GM21723 (cell line): ENCODE data around the gene BCL2L13.
A peak's percentile ranks its signal among the peaks of the same experiment; 100 is the strongest.

Experiments used
- ATAC-seq: cut with Tn5 transposase; IDR thresholded peaks from one replicate; pipeline ENCODE4 v1.9.1; 2021; ENCODE audit warnings: mild to moderate bottlenecking, moderate library complexity; ENCODE audit not compliant: unreplicated experiment

BCL2L13 gene, protein sequence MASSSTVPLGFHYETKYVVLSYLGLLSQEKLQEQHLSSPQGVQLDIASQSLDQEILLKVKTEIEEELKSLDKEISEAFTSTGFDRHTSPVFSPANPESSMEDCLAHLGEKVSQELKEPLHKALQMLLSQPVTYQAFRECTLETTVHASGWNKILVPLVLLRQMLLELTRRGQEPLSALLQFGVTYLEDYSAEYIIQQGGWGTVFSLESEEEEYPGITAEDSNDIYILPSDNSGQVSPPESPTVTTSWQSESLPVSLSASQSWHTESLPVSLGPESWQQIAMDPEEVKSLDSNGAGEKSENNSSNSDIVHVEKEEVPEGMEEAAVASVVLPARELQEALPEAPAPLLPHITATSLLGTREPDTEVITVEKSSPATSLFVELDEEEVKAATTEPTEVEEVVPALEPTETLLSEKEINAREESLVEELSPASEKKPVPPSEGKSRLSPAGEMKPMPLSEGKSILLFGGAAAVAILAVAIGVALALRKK

DNA sequence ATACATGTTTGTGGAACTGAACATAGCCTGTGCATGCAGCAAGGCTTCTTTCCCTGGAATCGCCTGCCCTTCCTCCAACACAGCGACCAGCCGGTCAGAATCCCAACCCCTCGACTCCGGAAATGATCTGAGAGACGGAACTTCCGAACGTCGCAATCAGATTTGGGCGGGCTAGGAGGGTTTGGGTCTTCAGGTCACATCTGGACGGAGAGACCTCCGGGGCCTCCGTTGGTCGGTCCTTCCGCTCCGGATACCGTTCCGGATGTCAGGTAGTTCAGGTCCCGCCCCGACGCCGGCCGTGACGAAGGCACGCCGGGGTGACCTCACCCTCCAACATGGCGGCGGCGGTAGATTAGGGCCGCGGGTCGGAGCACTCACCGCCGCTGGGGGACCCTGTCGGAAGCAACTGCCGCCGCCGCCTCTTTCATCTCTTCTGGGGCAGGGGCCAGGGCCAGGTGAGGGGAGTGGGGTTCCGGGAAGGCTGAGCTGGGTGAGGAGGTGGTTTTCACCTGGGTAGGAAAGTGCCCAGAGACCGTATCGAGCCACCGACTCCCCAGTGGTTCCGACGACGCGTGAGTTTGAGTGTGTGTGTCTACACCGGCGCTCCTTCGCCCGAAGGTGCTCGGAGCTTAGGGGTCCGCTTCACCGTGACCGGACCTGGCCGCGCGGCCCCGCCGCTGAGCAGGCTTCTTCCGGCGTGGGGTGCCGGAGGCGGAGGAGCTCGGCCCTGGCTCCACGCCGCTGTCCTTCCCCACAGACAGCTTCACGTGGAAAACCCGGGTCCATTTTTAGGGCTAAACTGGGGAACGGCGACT is at the start of gene BCL2L13:
BCL2L13 (plus strand) TSS at position 326 of the 815 bp plus-strand sequence. CDS start 16,955 bp downstream, outside the sequence.
- ATAC-seq: peak; percentile 91

DNA sequence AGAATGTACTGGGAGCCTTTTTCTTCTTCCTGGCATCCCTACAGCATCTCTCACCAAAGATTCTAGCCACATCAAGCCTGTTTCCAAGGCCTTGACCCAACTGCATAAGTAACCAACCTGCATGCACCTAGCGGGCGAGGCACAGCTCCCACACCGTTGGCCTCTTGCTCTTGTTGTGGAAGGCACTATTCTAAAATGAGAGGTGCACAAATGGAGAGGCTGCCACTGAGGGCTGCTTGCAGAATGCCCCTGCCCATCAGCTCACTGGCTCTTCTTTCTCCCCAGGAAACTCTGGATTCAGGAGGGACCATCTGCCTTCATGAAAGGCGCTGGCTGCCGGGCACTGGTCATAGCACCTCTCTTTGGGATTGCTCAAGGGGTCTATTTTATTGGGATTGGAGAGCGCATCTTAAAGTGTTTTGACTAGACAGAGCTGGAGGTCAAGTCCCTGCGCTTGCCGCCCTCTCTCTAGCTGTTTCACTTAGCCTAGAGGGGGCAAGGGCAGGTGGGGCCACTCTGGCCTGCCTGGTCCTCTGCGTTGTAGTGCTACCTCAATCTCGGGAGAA is 48.7 kb upstream of the BCL2L13 start:
- ATAC-seq: no peak

DNA sequence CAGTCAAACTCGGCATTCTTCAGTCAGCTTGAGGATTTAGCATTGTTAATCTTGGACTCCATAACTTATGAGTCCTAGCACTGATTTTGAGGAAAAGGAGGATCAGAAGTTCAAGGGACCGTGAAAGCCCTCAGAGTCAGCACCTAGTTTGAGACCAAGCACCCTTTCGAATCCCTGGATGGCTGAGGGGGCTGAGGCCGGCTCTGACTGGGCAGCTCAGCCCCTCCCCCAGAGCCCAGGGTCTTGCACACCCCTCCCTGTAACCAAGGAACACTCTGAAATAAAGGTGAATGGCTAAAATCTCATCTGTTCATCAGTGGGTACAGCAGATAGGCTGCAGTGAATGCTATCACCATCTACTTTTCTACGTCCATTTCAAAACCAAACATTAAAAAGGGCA is 48.0 kb upstream of the BCL2L13 start:
- no peak for ATAC-seq

DNA sequence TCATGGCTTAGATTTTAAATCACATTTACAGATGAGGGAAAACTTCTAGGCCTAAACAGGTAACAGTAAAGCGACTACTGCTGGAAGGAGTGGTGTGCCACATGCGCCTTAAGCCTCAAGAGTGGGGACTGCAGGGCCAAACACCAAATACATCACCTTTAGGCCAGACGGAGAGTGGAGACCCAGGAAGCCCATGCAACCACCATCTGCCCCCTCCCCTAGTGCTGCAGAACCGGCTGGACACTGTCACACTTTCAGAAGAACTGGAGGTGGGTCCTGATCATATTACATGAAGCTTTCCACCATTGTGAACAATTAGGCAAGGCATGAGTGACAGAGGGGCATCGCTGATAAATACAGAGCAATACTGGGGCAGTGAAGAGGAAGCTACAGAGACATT is 46.4 kb upstream of the BCL2L13 start:
- ATAC-seq: no peak

DNA sequence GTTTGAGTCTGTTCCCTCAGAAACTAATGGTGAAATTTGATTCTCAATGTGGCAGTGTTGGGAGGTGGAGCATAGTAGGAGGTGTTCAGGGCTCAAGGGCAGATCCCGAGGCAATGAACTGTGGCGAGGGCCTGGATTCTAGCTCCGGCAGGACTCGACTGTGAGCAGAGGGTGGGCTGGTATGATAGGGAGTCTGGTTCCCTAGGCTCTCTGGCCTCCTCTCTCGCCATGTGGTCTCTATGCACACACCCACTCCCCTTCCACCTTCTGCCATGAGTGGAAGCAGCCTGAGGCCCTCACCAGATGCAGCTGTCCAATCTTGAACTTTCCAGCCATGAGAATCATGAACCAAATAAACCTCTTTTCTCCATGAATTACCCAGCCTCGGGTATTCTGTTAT is 42.3 kb upstream of the BCL2L13 start:
- ATAC-seq: no peak

DNA sequence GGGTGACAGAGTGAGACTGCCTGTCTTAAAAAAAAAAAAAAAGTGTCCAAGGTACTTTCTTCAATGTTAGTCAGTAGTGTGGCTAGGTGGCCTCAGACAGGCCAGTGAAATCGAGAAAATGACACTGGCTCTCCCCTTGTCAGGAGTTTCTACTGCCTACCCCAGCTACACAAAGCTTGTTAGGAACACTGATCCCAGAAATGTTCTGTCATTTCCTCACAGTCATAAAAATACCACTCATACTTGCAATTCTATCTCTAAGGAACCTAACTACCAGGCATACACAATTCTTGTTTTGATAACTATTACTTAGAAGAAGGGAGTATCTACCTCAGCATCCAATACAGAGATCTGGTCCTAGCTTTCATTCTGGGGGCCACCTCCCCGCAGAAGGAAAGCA is 41.3 kb upstream of the BCL2L13 start:
- no peak for ATAC-seq

DNA sequence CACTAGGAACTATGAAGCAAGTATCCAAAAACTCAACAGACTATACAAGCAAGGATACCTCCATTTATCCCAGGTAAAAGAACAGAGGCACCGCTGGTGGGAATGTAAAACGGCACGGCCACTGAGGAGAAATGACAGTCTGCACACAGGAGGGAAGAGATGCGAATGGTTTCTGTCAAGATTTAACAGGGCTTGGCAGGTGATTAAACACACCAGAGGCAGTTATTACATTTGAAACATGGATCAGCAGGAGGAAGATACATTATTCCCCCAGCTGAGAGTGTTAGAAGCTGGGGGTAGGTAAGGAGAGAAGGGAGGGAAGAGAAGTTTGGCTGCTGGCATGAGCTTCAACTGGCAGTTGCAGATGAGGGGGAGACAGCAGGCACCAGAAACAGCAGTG is 40.2 kb upstream of the BCL2L13 start:
- ATAC-seq: no peak

DNA sequence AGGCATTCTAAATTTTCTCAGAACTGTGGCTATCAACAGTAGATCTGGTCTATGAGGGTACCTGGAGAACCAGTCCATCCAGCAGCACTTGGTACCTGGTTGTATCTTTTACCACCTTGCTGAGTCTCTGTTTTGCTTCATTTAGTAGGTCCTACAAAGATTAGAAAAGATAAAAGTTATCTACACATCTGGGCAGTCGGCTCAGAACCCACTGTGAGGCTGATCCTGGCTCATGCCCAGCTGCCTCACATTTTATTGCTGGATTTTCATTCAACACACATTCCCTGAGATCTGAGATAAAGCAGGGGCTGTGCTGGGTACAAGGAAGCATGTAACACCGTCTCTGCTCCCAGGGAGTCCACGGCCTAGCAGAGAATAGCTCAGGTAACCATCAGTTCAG is 37.5 kb upstream of the BCL2L13 start:
- no peak for ATAC-seq

DNA sequence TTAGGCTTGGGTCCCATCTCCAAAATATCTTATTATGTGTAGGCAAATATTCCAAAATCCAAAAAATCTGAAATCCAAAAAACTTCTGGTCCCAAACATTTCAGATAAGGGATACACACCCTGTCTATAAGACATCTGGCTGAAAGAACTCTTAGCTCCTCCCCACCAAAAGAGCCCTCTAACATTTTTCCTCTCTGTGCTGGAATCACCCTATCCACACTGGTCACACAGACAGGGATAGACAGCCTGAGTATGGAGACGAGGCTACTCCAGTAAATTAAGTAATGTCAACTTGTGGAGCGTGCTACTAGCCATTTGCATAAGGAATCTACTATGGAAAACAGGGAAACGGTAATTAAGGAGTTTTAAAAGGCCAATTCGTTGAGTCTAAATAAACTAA is 34.9 kb upstream of the BCL2L13 start:
- no peak for ATAC-seq

DNA sequence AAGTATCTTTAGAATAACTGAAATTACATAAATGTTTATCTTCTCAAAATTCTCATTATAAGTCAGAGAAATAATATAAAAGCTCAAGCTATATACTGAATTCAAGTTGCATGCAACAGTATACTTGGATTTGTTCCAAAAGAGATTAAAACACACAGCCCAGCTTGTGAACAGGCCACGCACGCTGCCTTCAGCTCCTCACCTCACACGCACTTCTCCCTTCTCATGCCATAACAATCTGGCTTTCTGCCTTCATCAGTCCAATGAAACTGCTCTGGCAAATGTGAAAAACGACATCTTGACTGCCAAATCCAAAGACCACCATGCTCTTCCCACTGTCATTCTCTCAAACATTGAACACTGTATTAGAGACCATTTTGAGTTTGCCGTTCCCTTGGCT is 32.1 kb upstream of the BCL2L13 start:
- no peak for ATAC-seq

DNA sequence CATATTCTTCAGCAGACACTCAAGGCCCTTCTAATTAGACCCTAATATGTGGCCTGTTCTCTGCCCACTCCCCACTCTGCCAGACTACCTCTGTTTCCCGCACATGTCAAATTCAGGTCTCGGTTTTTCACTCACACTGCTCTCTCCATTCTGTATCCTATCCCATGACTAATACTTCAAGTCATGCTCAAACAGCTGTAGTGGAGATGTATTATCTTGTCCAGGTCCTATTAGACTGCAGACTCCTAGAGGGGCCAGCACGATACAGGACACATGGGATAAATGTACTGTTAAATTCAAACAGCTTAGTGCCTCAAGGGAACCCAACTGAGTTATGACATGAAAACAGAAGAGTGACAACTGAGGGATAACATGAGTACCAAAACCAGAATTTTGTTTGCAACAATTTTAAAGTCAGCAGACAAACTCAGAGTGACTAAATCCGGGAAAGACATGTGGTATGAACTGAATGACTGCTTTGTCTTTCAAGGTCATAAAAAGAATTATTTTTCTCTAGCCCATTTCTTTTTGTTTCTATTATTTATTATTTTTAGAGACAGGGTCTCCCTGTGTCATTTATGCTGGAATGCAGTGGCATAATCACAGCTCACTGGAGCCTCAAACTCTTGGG is 30.6 kb upstream of the BCL2L13 start:
- ATAC-seq: no peak

DNA sequence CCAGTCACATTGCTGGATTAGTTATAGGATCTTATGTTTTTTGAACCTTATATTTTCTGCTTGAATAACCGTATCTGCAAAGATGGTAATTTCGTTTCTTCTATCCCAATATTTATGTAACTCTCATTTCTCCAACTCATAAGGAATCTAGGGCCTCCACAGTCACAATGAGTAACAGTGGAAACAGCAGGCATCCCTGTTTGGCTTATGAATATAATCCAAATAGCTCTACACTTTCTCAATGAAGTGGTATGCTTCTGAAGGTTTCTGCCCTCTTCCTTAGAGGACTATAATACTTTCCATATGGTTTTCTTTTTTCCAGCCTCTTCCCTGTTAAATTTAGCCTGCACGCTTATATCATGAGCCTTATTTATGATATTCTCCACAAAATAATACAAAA is 26.5 kb upstream of the BCL2L13 start:
- no peak for ATAC-seq

DNA sequence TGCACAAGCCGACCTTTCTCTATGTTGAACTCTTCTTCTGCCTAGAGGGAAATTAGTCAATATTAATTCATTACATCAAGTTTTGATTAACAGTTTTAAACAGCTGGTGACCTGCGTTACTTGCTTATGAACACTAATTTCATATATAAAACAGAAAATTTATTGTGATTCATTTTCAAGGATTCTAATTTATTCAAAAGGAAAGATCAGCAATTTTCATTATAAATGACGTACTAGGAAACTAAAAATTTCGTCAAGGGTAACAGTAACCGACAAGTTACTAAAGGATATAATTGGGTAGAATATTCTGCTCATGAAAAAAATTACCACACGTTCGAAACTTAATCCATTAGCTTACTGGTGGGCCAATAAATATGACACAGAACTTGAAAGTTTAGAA is 25.3 kb upstream of the BCL2L13 start:
- ATAC-seq: no peak

DNA sequence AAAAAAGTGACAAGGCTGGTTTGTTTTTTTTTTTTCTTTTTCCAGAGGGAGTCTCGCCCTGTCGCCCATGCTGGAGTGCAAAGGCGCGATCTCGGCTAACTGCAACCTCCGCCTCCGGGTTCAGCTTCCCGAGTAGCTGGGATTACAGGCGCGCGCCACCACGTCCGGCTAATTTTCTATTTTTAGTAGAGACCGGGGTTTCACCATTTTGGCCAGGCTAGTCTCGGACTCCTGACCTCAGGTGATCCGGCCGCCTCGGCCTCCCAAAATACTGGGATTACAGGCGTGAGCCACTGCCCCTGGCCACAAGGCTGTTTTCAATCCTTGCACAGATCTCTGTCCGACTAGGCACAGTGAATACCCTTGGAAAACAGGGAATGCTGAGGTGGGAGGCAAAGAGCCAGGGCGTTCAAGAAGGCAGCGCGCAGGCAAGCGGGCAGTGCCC is 10.6 kb upstream of the BCL2L13 start:
- peak; percentile 3 for ATAC-seq

DNA sequence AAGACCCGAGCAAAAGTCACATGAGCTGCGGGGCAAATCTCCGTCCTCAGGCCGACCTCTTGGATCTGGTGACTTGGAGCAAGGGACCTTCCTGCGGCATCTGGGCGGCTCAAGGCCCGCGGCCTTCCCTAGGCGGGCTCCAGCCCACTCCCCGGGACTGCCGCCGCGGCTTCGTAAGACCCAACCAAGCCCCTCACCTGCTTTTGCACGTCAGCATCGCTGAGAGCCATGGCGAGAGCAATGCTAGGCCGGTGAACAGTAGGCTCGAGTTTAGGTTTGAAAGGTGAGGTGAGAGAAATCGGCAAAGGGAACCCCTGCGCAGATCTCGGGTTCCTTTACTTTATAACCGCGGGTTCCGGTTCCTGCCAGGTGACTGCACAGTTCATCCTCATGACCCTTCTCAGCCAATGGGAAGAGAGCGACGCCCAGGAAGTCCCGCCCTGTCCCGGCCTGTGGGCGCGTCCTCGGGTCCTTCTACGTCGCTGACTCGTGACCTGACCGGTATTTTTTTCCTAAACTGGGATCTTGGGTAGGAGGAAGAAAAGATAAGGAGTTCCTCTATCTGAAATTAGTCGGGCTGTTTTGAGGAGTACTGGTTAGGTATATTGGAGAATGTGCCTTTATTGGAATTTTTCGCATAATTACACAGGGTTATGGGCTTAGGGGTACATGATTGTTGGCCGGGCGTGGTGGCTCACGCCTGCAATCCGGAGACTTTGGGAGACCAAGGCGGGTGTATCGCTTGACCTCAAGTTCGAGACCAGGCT is 10.0 kb upstream of the BCL2L13 start, which contains the start of gene ATP6V1E1:
ATP6V1E1 (minus strand) TSS at position 344 of the 767 bp plus-strand sequence; CDS start at position 230, 114 bp downstream.
- ATAC-seq: peak; percentile 99

DNA sequence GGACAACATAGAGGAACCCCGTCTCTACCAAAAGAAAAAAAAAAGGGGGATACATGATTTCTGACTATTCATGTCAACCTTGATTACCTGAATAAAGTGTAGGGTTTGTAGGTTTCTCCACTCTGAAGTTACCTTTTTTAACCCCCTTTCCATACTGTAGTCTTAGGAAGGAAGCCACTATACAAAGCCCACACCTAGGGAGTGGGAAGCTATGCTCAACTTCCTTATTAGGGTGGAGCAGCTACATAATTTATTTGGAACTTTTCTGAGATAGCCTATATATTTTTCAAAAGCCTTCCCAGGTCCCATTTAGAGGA is 9.4 kb upstream of the BCL2L13 start:
- ATAC-seq: peak; percentile 3

DNA sequence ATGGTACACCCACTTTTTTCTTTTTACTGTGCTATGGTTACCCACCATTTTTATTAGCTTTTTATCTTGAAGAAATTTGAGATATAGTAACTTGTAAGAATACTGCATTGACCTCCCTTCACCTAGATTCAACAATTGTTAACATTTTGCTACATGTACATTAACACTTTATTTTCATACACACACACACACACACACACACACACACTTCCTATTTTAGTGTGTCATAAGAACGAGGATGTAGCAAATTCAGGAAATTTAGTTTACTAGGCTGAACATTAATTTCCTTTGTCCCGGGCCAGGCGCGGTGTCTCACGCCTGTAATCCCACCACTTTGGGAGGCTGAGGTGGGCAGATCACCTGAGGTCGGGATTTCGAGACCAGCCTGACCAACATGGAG is 8.9 kb upstream of the BCL2L13 start:
- ATAC-seq: no peak

DNA sequence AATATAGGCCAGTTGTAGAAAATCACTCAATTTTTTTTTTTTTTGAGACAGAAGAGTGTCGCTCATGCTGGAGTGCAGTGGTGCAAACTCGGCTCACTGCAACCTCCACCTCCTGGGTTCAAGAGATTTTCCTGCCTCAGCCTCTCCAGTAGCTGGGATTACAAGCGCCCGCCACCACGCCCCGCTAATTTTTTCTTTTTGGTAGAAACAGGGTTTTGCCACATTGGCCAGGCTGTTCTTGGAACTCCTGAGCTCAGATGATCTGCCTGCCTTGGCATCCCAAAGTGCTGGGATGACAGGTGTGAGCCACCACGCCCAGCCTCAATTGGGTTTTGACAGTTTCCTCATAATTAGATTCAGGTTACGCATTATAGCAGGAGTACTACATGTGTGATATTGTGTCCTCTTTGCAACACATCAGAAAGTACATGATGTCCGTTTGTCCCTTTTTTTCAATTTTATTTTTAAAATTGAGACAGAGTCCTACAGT is 7.4 kb upstream of the BCL2L13 start:
- ATAC-seq: no peak

DNA sequence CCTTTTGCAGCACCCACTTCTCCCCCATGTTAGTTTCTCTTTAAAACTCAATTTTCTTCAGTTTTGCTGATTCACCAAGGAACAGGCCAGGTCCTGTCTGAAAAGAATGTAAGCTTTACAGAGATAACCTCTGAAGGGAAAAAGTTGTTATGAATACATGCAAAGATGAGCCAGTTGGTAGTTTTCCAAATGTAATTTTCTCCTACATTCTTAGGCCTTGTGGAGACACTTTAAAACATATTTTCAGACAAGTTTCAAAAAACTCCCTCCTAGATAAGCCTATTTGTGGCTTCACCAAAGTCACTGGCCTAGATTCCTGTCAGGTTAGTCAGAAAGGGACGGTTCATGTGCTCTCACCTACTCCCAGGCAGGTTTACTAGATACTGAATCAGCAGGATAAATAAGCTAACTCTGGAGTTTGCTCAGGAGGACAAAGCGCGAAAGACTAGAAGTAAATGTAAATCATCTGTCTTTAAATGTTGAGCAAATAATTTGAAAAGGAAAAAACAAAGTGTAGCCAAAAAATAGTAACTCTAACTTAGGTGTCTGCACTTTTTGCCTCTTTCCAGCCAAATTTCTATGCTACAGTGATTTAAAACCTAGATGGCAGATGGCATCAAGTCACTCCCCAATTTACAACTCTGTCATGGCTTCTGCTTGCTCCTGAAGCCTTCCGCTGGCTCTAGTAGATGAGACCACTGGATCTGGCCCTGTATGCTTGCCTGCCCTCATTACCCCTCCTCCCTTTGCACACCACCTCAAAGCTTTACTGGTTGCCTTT is 5.2 kb upstream of the BCL2L13 start:
- no peak for ATAC-seq

DNA sequence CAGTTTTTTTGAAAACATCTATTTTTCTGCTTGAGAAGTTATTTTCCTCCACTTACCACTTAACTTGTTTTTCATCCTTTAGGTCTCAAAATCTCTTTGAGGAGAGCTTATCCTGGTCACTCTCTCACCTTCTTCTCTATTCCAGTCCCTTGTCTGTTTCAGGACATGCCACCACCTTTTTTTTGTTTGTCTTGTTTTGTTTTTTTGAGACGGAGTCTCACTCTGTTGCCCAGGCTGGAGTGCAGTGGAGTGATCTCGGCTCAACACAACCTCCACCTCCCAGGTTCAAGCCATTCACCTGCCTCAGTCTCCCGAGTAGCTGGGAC is 4.6 kb upstream of the BCL2L13 start:
- no peak for ATAC-seq
